ENCODE measurements around the gene MYO1B. TPM values are rescaled to one million over a fixed set of nuclear protein-coding genes. Genes with fewer than 3 reads are reported as not detected.

Gene MYO1B
- total and polyA plus RNA-seq, 2 experiments from 2014 or later = 26.4 to 70.6 TPM

DNA sequence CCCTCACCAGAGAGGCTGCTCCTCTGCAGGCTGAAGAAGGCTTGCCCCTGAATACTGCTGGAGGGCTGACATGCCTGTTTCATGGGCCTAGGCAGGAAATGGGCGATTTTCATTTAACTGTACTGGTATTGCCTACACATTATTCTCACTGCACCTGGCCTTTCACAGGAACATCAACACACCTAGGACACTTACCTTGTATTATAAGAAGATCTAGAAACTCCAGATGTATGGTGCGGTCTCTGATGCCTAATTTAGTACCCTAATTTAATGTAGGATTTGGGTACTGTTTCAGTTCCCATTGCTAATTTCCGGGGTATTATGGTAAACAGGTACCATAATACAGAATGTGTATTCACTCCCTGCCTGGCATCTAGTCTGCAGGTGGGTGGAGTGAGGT lies 146.0 kb downstream of the MYO1B start:
- TF ChIP-seq ZNF114 (CRISPR knock-in tag; IDR thresholded peaks at IDR 0.05) (no peak), REST (IDR thresholded peaks at IDR 0.05; ENCODE audit: unreplicated experiment) (no peak), JUNB (IDR thresholded peaks at IDR 0.05; ENCODE audit: unreplicated experiment) (no peak)
- TF ChIP-seq, protein P1, sequence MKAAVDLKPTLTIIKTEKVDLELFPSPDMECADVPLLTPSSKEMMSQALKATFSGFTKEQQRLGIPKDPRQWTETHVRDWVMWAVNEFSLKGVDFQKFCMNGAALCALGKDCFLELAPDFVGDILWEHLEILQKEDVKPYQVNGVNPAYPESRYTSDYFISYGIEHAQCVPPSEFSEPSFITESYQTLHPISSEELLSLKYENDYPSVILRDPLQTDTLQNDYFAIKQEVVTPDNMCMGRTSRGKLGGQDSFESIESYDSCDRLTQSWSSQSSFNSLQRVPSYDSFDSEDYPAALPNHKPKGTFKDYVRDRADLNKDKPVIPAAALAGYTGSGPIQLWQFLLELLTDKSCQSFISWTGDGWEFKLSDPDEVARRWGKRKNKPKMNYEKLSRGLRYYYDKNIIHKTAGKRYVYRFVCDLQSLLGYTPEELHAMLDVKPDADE (IDR thresholded peaks at IDR 0.05) = no peak
- Histone ChIP-seq H3K9me2 (ENCODE audit: insufficient read depth) (no peaks in the 10 kb centered on the region), H3K79me2 (replicated peaks; ENCODE audit: insufficient read depth) (no peaks in the 10 kb centered on the region), H4K20me1 (replicated peaks; ENCODE audit: insufficient read depth) (no peaks in the 10 kb centered on the region), H3F3A (replicated peaks; ENCODE audit: low read depth) (no peaks in the 10 kb centered on the region), H3K27ac (ENCODE audit: low read depth) (no peak overlapping the region), H3K4me1 (ENCODE audit: insufficient read depth) (no peaks in the 10 kb centered on the region), H2AFZ (no peak overlapping the region), H3K36me3 (ENCODE audit: insufficient read depth) (peaks cover 42% of the 10 kb centered on the region), H3K4me2 (no peak overlapping the region), H3K27me3 (ENCODE audit: insufficient read depth) (no peaks in the 10 kb centered on the region), H3K4me3 (no peak overlapping the region)
- no peaks in the 10 kb centered on the region for H3K9me3 Mint-ChIP-seq
- ATAC-seq = no peak
- no peaks in the 10 kb centered on the region for H3K4me1 Mint-ChIP-seq
- peaks cover 2% of the 10 kb centered on the region for H3K27me3 Mint-ChIP-seq (ENCODE audit: insufficient read depth, low read depth, poor library complexity)
- H3K27ac Mint-ChIP-seq = no peak overlapping the region
- peaks cover 87% of the 10 kb centered on the region for H3K36me3 Mint-ChIP-seq (ENCODE audit: low read depth)
- no peak overlapping the region for H3K4me3 Mint-ChIP-seq
- DNase-seq (ENCODE audit: low spot score) = no peak

GRCh38 chr2:191394043-191394442 lies 148.8 kb downstream of the MYO1B start:
- Mint-ChIP-seq H3K4me1 (no peaks in the 10 kb centered on the region), H3K4me3 (no peak overlapping the region), H3K9me3 (peaks cover 6% of the 10 kb centered on the region; the same call in 2 of the 3 replicates), H3K27ac (no peak overlapping the region), H3K27me3 (ENCODE audit: insufficient read depth, low read depth, poor library complexity) (peaks cover 3% of the 10 kb centered on the region), H3K36me3 (ENCODE audit: low read depth) (peaks cover 86% of the 10 kb centered on the region)
- Histone ChIP-seq H3K27ac (ENCODE audit: low read depth) (no peak overlapping the region), H3F3A (replicated peaks; ENCODE audit: low read depth) (no peaks in the 10 kb centered on the region), H3K4me2 (no peak overlapping the region), H3K79me2 (replicated peaks; ENCODE audit: insufficient read depth) (no peaks in the 10 kb centered on the region), H4K20me1 (replicated peaks; ENCODE audit: insufficient read depth) (no peaks in the 10 kb centered on the region), H3K4me1 (ENCODE audit: insufficient read depth) (no peaks in the 10 kb centered on the region), H3K9me2 (ENCODE audit: insufficient read depth) (no peaks in the 10 kb centered on the region), H3K36me3 (ENCODE audit: insufficient read depth) (peaks cover 38% of the 10 kb centered on the region), H3K27me3 (ENCODE audit: insufficient read depth) (no peaks in the 10 kb centered on the region), H3K4me3 (no peak overlapping the region), H2AFZ (no peak overlapping the region)
- no peak for DNase-seq (ENCODE audit: low spot score)
- ATAC-seq = no peak
- no peak for TF ChIP-seq STAT1 (IDR thresholded peaks at IDR 0.05; ENCODE audit: unreplicated experiment)
- no peak for TF ChIP-seq ZNF331 (CRISPR knock-in tag; IDR thresholded peaks at IDR 0.05; ENCODE audit: low read depth)
- no peak for TF ChIP-seq POLR2AphosphoS5 (IDR thresholded peaks at IDR 0.05; ENCODE audit: low read depth)
- no peak for TF ChIP-seq ZNF462 (CRISPR knock-in tag; IDR thresholded peaks at IDR 0.05)
- TF ChIP-seq EZH2 (IDR thresholded peaks at IDR 0.05; ENCODE audit: low read depth, unreplicated experiment) = no peak
- no peak for TF ChIP-seq ZNF114 (CRISPR knock-in tag; IDR thresholded peaks at IDR 0.05)
- TF ChIP-seq CTCF (conservative IDR thresholded peaks at IDR 0.05; ENCODE audit: low read depth in 2 of 2) = no peak
